ENCODE measurements around the gene ZBTB16. TPM values are rescaled to one million over a fixed set of nuclear protein-coding genes. Genes with fewer than 3 reads are reported as not detected.
A peak's percentile ranks its signal among the peaks of the same experiment; 100 is the strongest.

The ZBTB16 gene
- total and polyA plus RNA-seq, 10 donors: 1.5 to 85.6 (median 42.1) TPM

GRCh38 chr11:114092953-114093352 is 33.4 kb downstream of the ZBTB16 start:
- no peak for DNase-seq
- H3K27me3 ChIP-seq (replicated peaks in 1 of 7): no peaks in the 10 kb centered on the region
- H3K4me1 ChIP-seq: peaks cover 10 to 95% (median 49%) of the 10 kb centered on the region in 6 donors
- WGBS, 5 donors: 58 to 76% (median 68%) methylated on average over 3 of the region's 3 CpGs
- peak overlapping the region in 3 of 8 donors; percentile 6 to 56 (median 28) for H3K27ac ChIP-seq
- intact Hi-C loops (cut with DNase I; ENCODE audit: low total_unique reads): no loop called here
- H3K4me3 ChIP-seq: no peak overlapping the region
- no peaks in the 10 kb centered on the region for H3K9me3 ChIP-seq
- H3K36me3 ChIP-seq: peaks cover 0 to 44% (median 0%) of the 10 kb centered on the region in 6 donors
- TF ChIP-seq POLR2A (IDR thresholded peaks at IDR 0.05): no peak
- TF ChIP-seq POLR2AphosphoS5 (IDR thresholded peaks at IDR 0.05): no peak
- TF ChIP-seq, protein P1, sequence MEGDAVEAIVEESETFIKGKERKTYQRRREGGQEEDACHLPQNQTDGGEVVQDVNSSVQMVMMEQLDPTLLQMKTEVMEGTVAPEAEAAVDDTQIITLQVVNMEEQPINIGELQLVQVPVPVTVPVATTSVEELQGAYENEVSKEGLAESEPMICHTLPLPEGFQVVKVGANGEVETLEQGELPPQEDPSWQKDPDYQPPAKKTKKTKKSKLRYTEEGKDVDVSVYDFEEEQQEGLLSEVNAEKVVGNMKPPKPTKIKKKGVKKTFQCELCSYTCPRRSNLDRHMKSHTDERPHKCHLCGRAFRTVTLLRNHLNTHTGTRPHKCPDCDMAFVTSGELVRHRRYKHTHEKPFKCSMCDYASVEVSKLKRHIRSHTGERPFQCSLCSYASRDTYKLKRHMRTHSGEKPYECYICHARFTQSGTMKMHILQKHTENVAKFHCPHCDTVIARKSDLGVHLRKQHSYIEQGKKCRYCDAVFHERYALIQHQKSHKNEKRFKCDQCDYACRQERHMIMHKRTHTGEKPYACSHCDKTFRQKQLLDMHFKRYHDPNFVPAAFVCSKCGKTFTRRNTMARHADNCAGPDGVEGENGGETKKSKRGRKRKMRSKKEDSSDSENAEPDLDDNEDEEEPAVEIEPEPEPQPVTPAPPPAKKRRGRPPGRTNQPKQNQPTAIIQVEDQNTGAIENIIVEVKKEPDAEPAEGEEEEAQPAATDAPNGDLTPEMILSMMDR (IDR thresholded peaks at IDR 0.05 in 8 of 11, conservative IDR thresholded peaks at IDR 0.05 in 3 of 11): no peak

GRCh38 chr11:114094516-114094915 is 35.0 kb downstream of the ZBTB16 start:
- no peak overlapping the region for H3K4me3 ChIP-seq
- peaks cover 9 to 96% (median 37%) of the 10 kb centered on the region in 6 donors for H3K4me1 ChIP-seq
- no peak for DNase-seq
- no peaks in the 10 kb centered on the region for H3K27me3 ChIP-seq (replicated peaks in 1 of 7)
- H3K36me3 ChIP-seq: peaks cover 0 to 40% (median 0%) of the 10 kb centered on the region in 6 donors
- intact Hi-C loops (cut with DNase I; ENCODE audit: low total_unique reads): no loop called here
- H3K27ac ChIP-seq: no peak overlapping the region
- H3K9me3 ChIP-seq: no peaks in the 10 kb centered on the region
- WGBS, 5 donors: 80 to 100% (median 96%) methylated on average over 2 to 3 of the region's 3 CpGs
- TF ChIP-seq, protein P1 (IDR thresholded peaks at IDR 0.05 in 8 of 11, conservative IDR thresholded peaks at IDR 0.05 in 3 of 11): no peak
- no peak for TF ChIP-seq POLR2A (IDR thresholded peaks at IDR 0.05)
- no peak for TF ChIP-seq POLR2AphosphoS5 (IDR thresholded peaks at IDR 0.05)

GRCh38 chr11:114095899-114096298 is 36.4 kb downstream of the ZBTB16 start:
- Histone ChIP-seq H3K27me3 (replicated peaks in 1 of 7) (no peaks in the 10 kb centered on the region), H3K36me3 (peaks cover 0 to 36% (median 0%) of the 10 kb centered on the region in 6 donors), H3K4me1 (peaks cover 5 to 92% (median 23%) of the 10 kb centered on the region in 6 donors), H3K4me3 (no peak overlapping the region), H3K9me3 (no peaks in the 10 kb centered on the region), H3K27ac (no peak overlapping the region)
- TF ChIP-seq POLR2AphosphoS5 (IDR thresholded peaks at IDR 0.05) (no peak), POLR2A (IDR thresholded peaks at IDR 0.05) (no peak)
- TF ChIP-seq, protein P1 (IDR thresholded peaks at IDR 0.05 in 8 of 11, conservative IDR thresholded peaks at IDR 0.05 in 3 of 11): no peak
- 51 to 67% (median 56%) methylated on average over 3 of the region's 3 CpGs for WGBS, 5 donors
- DNase-seq: no peak
- intact Hi-C loops (cut with DNase I; ENCODE audit: low total_unique reads): no loop called here

DNA sequence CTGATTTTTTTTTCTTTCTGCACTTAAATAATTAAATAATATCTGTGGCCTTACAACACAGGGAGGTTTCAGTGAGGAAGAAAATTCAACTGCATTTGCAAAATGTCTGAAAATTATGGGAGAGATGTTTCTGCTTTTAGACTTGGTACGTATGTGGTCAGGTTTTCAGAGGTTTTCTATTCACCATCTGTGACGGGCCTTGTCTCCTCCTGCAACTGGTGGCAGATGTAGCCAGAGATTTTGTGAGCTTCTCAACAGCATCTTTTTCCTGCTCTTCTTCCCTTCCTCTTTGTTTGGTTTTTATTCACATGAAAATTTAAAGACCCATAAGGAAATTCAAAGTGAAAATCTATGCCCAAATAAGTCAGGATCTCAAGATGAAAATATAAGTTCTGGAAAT is 38.3 kb downstream of the ZBTB16 start:
- no peak overlapping the region for H3K27ac ChIP-seq
- intact Hi-C loops (cut with DNase I; ENCODE audit: low total_unique reads): no loop called here
- peaks cover 0 to 92% (median 13%) of the 10 kb centered on the region in 6 donors for H3K4me1 ChIP-seq
- peaks cover 0 to 25% (median 0%) of the 10 kb centered on the region in 6 donors for H3K36me3 ChIP-seq
- no peak overlapping the region for H3K4me3 ChIP-seq
- no peak for DNase-seq
- H3K9me3 ChIP-seq: no peaks in the 10 kb centered on the region
- TF ChIP-seq POLR2AphosphoS5 (IDR thresholded peaks at IDR 0.05) (no peak), POLR2A (IDR thresholded peaks at IDR 0.05) (no peak)
- TF ChIP-seq, protein P1 (IDR thresholded peaks at IDR 0.05 in 8 of 11, conservative IDR thresholded peaks at IDR 0.05 in 3 of 11): no peak
- no peaks in the 10 kb centered on the region for H3K27me3 ChIP-seq (replicated peaks in 1 of 7)
- WGBS, 5 donors: 43 to 62% (median 58%) methylated on average over 2 of the region's 2 CpGs

Measured in spleen (tissue), 11 donors.